Measurements from ENCODE around the gene SLC12A4. TPM values are rescaled to one million over a fixed set of nuclear protein-coding genes. Genes with fewer than 3 reads are reported as not detected.

The SLC12A4 gene
- total and polyA plus RNA-seq, 2 of the 13 experiments (the other 11 are each of a cell fraction or from before 2014, with no cell fraction given) = 65.1 to 84.3 TPM

GRCh38 chr16:68000450-68000849 is 32.0 kb upstream of the SLC12A4 start:
- intact Hi-C loops (cut with micrococcal nuclease; ENCODE audit: unreplicated experiment) = no loop called here
- ChIA-PET CTCF (ENCODE audit: low intra/inter-chr PET ratio, low total read pairs) (no interaction called here), POLR2A (interaction anchor here (2.1 kb wide), 1 partner anchor 23 kb away, joined by 7 read pairs; the partner anchor contains the start of genes DDX28 and DUS2)
- Histone ChIP-seq H3K79me2 (ENCODE audit: insufficient read depth, low read length) (no peaks in the 10 kb centered on the region), H3K4me3 (replicated peaks in 1 of 3; ENCODE audit: insufficient read depth in 1 of 3, low read depth in 2 of 3, low read length in 3 of 3) (no peak overlapping the region), H3K27ac (ENCODE audit: extremely low read length, insufficient read depth, low read length) (no peak overlapping the region), H4K20me1 (ENCODE audit: insufficient read depth, low read length) (no peaks in the 10 kb centered on the region), H3K9ac (ENCODE audit: insufficient read depth, low read depth, low read length) (no peak overlapping the region), H2AFZ (ENCODE audit: low read length) (no peak overlapping the region), H3K36me3 (replicated peaks in 1 of 2; ENCODE audit: control insufficient read depth in 1 of 2, insufficient read depth in 2 of 2, low read length in 2 of 2) (no peaks in the 10 kb centered on the region), H3K4me1 (ENCODE audit: insufficient read depth, low read length) (peaks cover 45% of the 10 kb centered on the region), H3K9me3 (ENCODE audit: low read length) (no peaks in the 10 kb centered on the region), H3K4me2 (ENCODE audit: low read depth, low read length) (no peak overlapping the region; the same call in 1 of the 2 replicates), H3K27me3 (ENCODE audit: control insufficient read depth in 1 of 2, insufficient read depth in 2 of 2, low read length in 2 of 2) (no peaks in the 10 kb centered on the region)
- 35% methylated on average over 3 of the region's 3 CpGs for WGBS (ENCODE audit: low lambda C conversion rate)
- BruUV-seq (replicated peaks) = no TSS peak
- TF ChIP-seq ZNF557 (CRISPR knock-in tag; IDR thresholded peaks at IDR 0.05) = no peak
- no peak for TF ChIP-seq ZNF782 (CRISPR knock-in tag; IDR thresholded peaks at IDR 0.05; ENCODE audit: borderline replicate concordance)
- no peak for TF ChIP-seq CHD4 (IDR thresholded peaks at IDR 0.05; ENCODE audit: borderline replicate concordance, low read length)
- no peak for TF ChIP-seq SRY (CRISPR knock-in tag; IDR thresholded peaks at IDR 0.05)
- no peak for TF ChIP-seq SUZ12 (IDR thresholded peaks at IDR 0.05; ENCODE audit: low read depth, low read length)
- TF ChIP-seq ZNF879 (CRISPR knock-in tag; IDR thresholded peaks at IDR 0.05) = no peak
- no peak for TF ChIP-seq SNRNP70 (IDR thresholded peaks at IDR 0.05; ENCODE audit: low read depth, low read length)
- no peak for TF ChIP-seq TCF12 (IDR thresholded peaks at IDR 0.05)
- no peak for TF ChIP-seq TCF12 (CRISPR knock-in tag; IDR thresholded peaks at IDR 0.05)
- no peak for TF ChIP-seq ISX (CRISPR knock-in tag; conservative IDR thresholded peaks at IDR 0.05)
- ATAC-seq (no peak; the same call in 2 of the 3 replicates), DNase-seq (ENCODE audit: low spot score) (no peak), FAIRE-seq (no peak)
- in situ Hi-C loops (cut with HindIII; ENCODE audit: extremely low pct_ligation_motif_present, low pct_unique_long_range_greater_than_20kb) = no loop called here

GRCh38 chr16:67999985-68000384 is 31.5 kb upstream of the SLC12A4 start:
- Histone ChIP-seq H3K4me1 (ENCODE audit: insufficient read depth, low read length) (peaks cover 40% of the 10 kb centered on the region), H3K79me2 (ENCODE audit: insufficient read depth, low read length) (no peaks in the 10 kb centered on the region), H3K4me2 (ENCODE audit: low read depth, low read length) (peak overlapping the region; percentile 16; the same call in 1 of the 2 replicates), H3K27me3 (ENCODE audit: control insufficient read depth in 1 of 2, insufficient read depth in 2 of 2, low read length in 2 of 2) (no peaks in the 10 kb centered on the region), H3K4me3 (replicated peaks in 1 of 3; ENCODE audit: insufficient read depth in 1 of 3, low read depth in 2 of 3, low read length in 3 of 3) (no peak overlapping the region), H2AFZ (ENCODE audit: low read length) (no peak overlapping the region), H3K27ac (ENCODE audit: extremely low read length, insufficient read depth, low read length) (no peak overlapping the region), H3K36me3 (replicated peaks in 1 of 2; ENCODE audit: control insufficient read depth in 1 of 2, insufficient read depth in 2 of 2, low read length in 2 of 2) (no peaks in the 10 kb centered on the region), H4K20me1 (ENCODE audit: insufficient read depth, low read length) (no peaks in the 10 kb centered on the region), H3K9me3 (ENCODE audit: low read length) (no peaks in the 10 kb centered on the region), H3K9ac (ENCODE audit: insufficient read depth, low read depth, low read length) (no peak overlapping the region)
- BruUV-seq (replicated peaks) = no TSS peak
- in situ Hi-C loops (cut with HindIII; ENCODE audit: extremely low pct_ligation_motif_present, low pct_unique_long_range_greater_than_20kb) = no loop called here
- intact Hi-C loops (cut with micrococcal nuclease; ENCODE audit: unreplicated experiment) = no loop called here
- 75% methylated on average over 2 of the region's 2 CpGs for WGBS (ENCODE audit: low lambda C conversion rate)
- ChIA-PET CTCF (ENCODE audit: low intra/inter-chr PET ratio, low total read pairs) (no interaction called here), POLR2A (no interaction called here)
- no peak for DNase-seq (ENCODE audit: low spot score)
- peak; percentile 12 for ATAC-seq
- TF ChIP-seq ZFY (CRISPR knock-in tag; IDR thresholded peaks at IDR 0.05) = 0 out of 2 replicates have a peak, but pooled peaks have one; percentile 20
- 0 out of 2 replicates have a peak, but pooled peaks have one; percentile 44 for TF ChIP-seq ZNF354B (CRISPR knock-in tag; IDR thresholded peaks at IDR 0.05)
- TF ChIP-seq FOXP4 (CRISPR knock-in tag; IDR thresholded peaks at IDR 0.05) = no peak
- no peak for TF ChIP-seq AHR (CRISPR knock-in tag; IDR thresholded peaks at IDR 0.05)
- TF ChIP-seq FUBP1 (CRISPR knock-in tag; IDR thresholded peaks at IDR 0.05; ENCODE audit: borderline replicate concordance) = no peak
- FAIRE-seq = no peak
